ENCODE data around the gene THOP1.

Gene THOP1

DNA sequence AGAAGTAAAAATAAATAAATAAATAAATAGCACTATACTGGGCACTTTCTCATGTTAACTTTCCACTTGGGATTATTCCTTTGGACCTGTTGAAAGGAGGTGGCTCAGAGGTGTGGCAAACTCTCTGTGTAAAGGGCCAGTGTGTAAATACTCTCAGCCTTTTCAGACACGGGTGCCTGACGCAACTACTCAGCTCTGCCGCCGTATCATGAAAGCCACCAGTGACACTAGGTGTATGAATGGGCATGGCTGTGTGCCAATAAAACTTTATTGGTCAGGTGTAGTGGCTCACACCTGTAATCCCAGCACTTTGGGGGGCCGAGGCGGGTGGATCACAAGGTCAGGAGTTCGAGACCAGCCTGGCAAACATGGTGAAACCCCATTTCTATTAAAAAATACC, 25.3 kb upstream of the THOP1 start:
- TF ChIP-seq, protein P1, sequence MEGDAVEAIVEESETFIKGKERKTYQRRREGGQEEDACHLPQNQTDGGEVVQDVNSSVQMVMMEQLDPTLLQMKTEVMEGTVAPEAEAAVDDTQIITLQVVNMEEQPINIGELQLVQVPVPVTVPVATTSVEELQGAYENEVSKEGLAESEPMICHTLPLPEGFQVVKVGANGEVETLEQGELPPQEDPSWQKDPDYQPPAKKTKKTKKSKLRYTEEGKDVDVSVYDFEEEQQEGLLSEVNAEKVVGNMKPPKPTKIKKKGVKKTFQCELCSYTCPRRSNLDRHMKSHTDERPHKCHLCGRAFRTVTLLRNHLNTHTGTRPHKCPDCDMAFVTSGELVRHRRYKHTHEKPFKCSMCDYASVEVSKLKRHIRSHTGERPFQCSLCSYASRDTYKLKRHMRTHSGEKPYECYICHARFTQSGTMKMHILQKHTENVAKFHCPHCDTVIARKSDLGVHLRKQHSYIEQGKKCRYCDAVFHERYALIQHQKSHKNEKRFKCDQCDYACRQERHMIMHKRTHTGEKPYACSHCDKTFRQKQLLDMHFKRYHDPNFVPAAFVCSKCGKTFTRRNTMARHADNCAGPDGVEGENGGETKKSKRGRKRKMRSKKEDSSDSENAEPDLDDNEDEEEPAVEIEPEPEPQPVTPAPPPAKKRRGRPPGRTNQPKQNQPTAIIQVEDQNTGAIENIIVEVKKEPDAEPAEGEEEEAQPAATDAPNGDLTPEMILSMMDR (IDR thresholded peaks at IDR 0.05; ENCODE audit: unreplicated experiment in 3 of 3), result no peak
- Mint-ChIP-seq H3K9me3 (no peaks in the 10 kb centered on the region), H3K27me3 (ENCODE audit: low read depth) (no peaks in the 10 kb centered on the region), H3K27ac (no peak overlapping the region), H3K36me3 (ENCODE audit: low read depth) (peaks cover 27% of the 10 kb centered on the region), H3K4me3 (no peak overlapping the region), H3K4me1 (no peaks in the 10 kb centered on the region)

DNA sequence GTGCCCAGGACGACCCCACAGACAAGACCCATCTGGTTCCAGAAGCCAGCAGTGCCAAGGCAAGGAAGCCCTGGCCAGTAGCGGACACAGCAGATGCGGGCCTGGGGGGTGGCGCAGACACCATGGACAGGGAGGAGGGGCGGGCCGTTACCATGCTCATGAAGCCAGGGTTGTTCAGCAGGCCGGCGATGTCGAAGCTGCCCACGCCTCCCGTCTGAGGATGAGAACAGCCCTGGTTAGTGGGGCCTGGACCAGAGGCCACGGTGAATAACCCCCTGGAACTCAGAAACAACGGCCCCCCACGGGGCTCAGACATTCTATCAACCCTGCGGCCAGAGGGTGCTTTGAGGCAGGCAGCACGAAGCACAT, 24.0 kb upstream of the THOP1 start:
- Mint-ChIP-seq H3K4me1 (no peaks in the 10 kb centered on the region), H3K27me3 (ENCODE audit: low read depth) (no peaks in the 10 kb centered on the region), H3K27ac (no peak overlapping the region), H3K4me3 (no peak overlapping the region), H3K9me3 (no peaks in the 10 kb centered on the region), H3K36me3 (ENCODE audit: low read depth) (peaks cover 25% of the 10 kb centered on the region)
- TF ChIP-seq, protein P1 (IDR thresholded peaks at IDR 0.05; ENCODE audit: unreplicated experiment in 3 of 3), result no peak

DNA sequence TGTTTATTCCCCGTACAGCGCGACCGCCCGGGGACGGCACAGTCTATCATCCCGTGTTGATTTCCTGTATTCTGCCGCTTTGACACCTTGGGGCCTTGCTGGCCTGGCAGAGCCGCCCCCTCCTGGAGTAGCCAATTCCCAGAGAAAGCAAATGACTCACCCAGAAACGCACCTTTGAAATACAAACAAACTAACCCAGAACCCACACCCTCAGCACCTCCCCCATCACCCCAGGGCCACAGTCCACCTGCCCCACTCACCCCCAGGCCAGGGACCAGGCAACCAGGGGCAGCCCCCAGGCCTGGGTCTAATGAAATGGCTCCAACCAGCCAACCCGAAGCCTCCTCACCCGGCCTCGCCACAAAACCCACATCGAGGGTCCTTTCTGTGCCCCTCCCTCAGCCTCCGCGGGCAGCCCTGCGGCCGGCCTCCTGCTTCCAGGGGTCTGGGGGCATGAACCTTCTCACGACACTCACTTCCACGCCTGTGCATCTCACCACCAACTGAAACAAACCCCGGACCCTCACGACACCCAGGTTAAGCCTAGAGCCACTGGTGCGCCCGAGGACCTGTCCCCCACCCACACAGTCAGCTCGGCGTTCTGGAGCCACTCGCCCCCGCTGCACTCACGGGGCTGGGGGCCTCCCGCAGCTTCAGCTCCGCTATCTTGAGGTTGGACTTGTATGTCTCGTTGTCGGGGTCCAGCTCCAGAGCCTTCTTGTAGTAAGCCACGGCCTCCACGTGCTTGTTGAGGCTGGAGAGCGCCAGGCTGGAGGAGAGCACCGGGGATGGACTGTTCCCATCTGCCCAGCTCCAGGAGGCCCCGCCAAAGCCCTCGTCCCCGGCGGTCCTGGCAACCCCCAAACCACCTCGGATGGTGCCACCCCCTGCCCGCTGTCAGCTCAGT, 23.2 kb upstream of the THOP1 start:
- Mint-ChIP-seq H3K36me3 (ENCODE audit: low read depth) (peaks cover 26% of the 10 kb centered on the region), H3K4me3 (no peak overlapping the region), H3K4me1 (no peaks in the 10 kb centered on the region), H3K27ac (no peak overlapping the region), H3K9me3 (no peaks in the 10 kb centered on the region), H3K27me3 (ENCODE audit: low read depth) (no peaks in the 10 kb centered on the region)
- TF ChIP-seq, protein P1 (IDR thresholded peaks at IDR 0.05; ENCODE audit: unreplicated experiment in 3 of 3), result no peak

DNA sequence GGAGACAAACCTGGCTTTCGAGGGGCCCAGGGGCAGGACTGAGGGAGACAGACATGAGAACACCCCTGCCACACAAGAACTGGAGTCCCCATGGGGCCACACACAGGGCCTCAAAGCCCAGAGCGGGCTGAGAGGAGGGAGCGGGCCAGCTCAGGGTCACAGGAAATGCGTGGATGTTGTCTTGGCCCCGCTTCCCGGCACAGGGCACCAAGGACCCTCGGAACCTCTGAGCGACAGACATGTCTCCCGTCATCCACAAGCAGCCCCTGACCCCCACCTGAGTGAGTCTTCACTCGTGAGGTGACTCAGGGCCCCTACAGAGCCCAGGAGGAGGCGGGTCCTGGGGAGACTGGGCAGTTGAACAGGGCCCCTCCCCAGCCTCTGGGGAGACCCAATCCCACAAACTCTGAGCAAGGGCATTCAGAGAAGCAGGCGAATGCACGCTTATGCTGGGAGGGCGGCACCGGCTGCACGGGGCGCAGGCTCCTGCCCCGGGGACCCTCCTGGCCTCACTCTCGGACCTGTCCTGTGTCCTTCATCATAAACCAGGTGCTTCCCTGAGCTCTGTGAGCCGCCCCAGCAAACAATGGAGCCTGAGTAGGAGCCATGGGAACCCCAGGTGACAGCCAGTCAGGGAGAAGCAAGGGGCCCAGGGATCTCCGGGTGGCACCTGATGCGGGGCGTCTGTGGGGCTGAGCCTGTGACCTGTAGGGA, 22.4 kb upstream of the THOP1 start:
- no peaks in the 10 kb centered on the region for H3K9me3 Mint-ChIP-seq
- H3K4me1 Mint-ChIP-seq, result no peaks in the 10 kb centered on the region
- no peaks in the 10 kb centered on the region for H3K27me3 Mint-ChIP-seq (ENCODE audit: low read depth)
- H3K27ac Mint-ChIP-seq, result no peak overlapping the region
- TF ChIP-seq, protein P1 (IDR thresholded peaks at IDR 0.05; ENCODE audit: unreplicated experiment in 3 of 3), result no peak
- peaks cover 26% of the 10 kb centered on the region for H3K36me3 Mint-ChIP-seq (ENCODE audit: low read depth)
- H3K4me3 Mint-ChIP-seq, result no peak overlapping the region

DNA sequence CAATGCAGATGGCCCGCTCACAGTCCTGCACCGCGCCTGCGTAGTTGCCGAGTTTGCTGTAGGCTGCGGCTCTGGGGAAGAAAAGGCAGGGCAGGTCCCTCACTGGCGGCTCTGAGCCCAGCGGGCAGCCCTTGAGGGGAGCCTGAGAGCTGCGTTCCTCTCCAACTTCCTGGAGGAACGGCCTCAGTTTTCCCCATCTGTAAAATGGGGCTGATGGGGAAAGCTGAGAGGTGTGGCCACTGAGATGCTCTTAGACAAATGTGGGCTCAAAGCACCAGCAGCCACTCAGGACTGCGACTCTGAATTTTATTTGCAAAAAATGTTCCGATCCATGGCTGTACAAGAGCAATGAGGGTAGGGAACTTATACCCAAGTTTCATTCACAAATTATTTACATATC, 21.6 kb upstream of the THOP1 start:
- Mint-ChIP-seq H3K4me3 (no peak overlapping the region), H3K36me3 (ENCODE audit: low read depth) (peaks cover 23% of the 10 kb centered on the region), H3K9me3 (no peaks in the 10 kb centered on the region), H3K27me3 (ENCODE audit: low read depth) (no peaks in the 10 kb centered on the region), H3K4me1 (no peaks in the 10 kb centered on the region), H3K27ac (no peak overlapping the region)
- TF ChIP-seq, protein P1 (IDR thresholded peaks at IDR 0.05; ENCODE audit: unreplicated experiment in 3 of 3), result no peak

Data from nephron (organoid).